ENCODE results near the gene CPNE4. TPM values are rescaled to one million over a fixed set of nuclear protein-coding genes. Genes with fewer than 3 reads are reported as not detected.

The CPNE4 gene
- total RNA-seq, 1 donor from 2014 or later = not detected

- H3K4me3 Mint-ChIP-seq = no peak overlapping the region
- H3K4me1 Mint-ChIP-seq = no peaks in the 10 kb centered on the region
These were observed 376.7 kb downstream of the CPNE4 start for GRCh38 chr3:131658115-131658514.

GRCh38 chr3:131655070-131655690 lies 379.6 kb downstream of the CPNE4 start:
- H3K36me3 Mint-ChIP-seq (ENCODE audit: low read depth) = no peaks in the 10 kb centered on the region
- H3K4me3 Mint-ChIP-seq = no peak overlapping the region
- no peaks in the 10 kb centered on the region for H3K27me3 Mint-ChIP-seq
- intact Hi-C loops (cut with micrococcal nuclease) = no loop called here
- H3K4me1 Mint-ChIP-seq = no peaks in the 10 kb centered on the region
- H3K27ac Mint-ChIP-seq = no peak overlapping the region
- no peaks in the 10 kb centered on the region for H3K9me3 Mint-ChIP-seq
- DNase-seq = no peak

More at GRCh38 chr3:131658115-131658514, 376.7 kb downstream of the CPNE4 start:
- Mint-ChIP-seq H3K36me3 (ENCODE audit: low read depth) (no peaks in the 10 kb centered on the region), H3K27ac (no peak overlapping the region), H3K27me3 (no peaks in the 10 kb centered on the region), H3K9me3 (peaks cover 6% of the 10 kb centered on the region)
- intact Hi-C loops (cut with micrococcal nuclease) = no loop called here
- DNase-seq = no peak

GRCh38 chr3:131645638-131646037 lies 389.2 kb downstream of the CPNE4 start:
- H3K36me3 Mint-ChIP-seq (ENCODE audit: low read depth) = no peaks in the 10 kb centered on the region
- H3K27ac Mint-ChIP-seq = no peak overlapping the region
- no peak overlapping the region for H3K4me3 Mint-ChIP-seq
- no peaks in the 10 kb centered on the region for H3K27me3 Mint-ChIP-seq
- no peak for DNase-seq
- intact Hi-C loops (cut with micrococcal nuclease) = no loop called here
- no peaks in the 10 kb centered on the region for H3K4me1 Mint-ChIP-seq
- no peaks in the 10 kb centered on the region for H3K9me3 Mint-ChIP-seq

- H3K4me3 Mint-ChIP-seq = no peak overlapping the region
- intact Hi-C loops (cut with micrococcal nuclease) = no loop called here
- no peaks in the 10 kb centered on the region for H3K27me3 Mint-ChIP-seq
- H3K36me3 Mint-ChIP-seq (ENCODE audit: low read depth) = no peaks in the 10 kb centered on the region
- H3K4me1 Mint-ChIP-seq = no peaks in the 10 kb centered on the region
- H3K9me3 Mint-ChIP-seq = no peaks in the 10 kb centered on the region
- H3K27ac Mint-ChIP-seq = no peak overlapping the region
- DNase-seq = no peak
These were observed 398.5 kb downstream of the CPNE4 start for GRCh38 chr3:131636266-131636775.

GRCh38 chr3:131630807-131631206 lies 404.0 kb downstream of the CPNE4 start:
- Mint-ChIP-seq H3K4me3 (no peak overlapping the region), H3K27ac (no peak overlapping the region), H3K27me3 (peaks cover 4% of the 10 kb centered on the region), H3K36me3 (ENCODE audit: low read depth) (no peaks in the 10 kb centered on the region), H3K4me1 (no peaks in the 10 kb centered on the region), H3K9me3 (no peaks in the 10 kb centered on the region)
- no peak for DNase-seq
- intact Hi-C loops (cut with micrococcal nuclease) = no loop called here

- intact Hi-C loops (cut with micrococcal nuclease) = no loop called here
- DNase-seq = no peak
- no peaks in the 10 kb centered on the region for H3K36me3 Mint-ChIP-seq (ENCODE audit: low read depth)
- no peaks in the 10 kb centered on the region for H3K9me3 Mint-ChIP-seq
- no peak overlapping the region for H3K27ac Mint-ChIP-seq
- H3K27me3 Mint-ChIP-seq = peaks cover 4% of the 10 kb centered on the region
- no peak overlapping the region for H3K4me3 Mint-ChIP-seq
- H3K4me1 Mint-ChIP-seq = no peaks in the 10 kb centered on the region
These were observed 404.7 kb downstream of the CPNE4 start for GRCh38 chr3:131630097-131630496.

- Mint-ChIP-seq H3K27me3 (peaks cover 6% of the 10 kb centered on the region), H3K4me3 (no peak overlapping the region), H3K4me1 (no peaks in the 10 kb centered on the region), H3K27ac (no peak overlapping the region), H3K36me3 (ENCODE audit: low read depth) (no peaks in the 10 kb centered on the region), H3K9me3 (no peaks in the 10 kb centered on the region)
- no peak for DNase-seq
- intact Hi-C loops (cut with micrococcal nuclease) = no loop called here
These were observed 411.4 kb downstream of the CPNE4 start for GRCh38 chr3:131623431-131623830.

- Mint-ChIP-seq H3K9me3 (no peaks in the 10 kb centered on the region), H3K4me3 (no peak overlapping the region), H3K27me3 (peaks cover 8% of the 10 kb centered on the region), H3K4me1 (no peaks in the 10 kb centered on the region), H3K36me3 (ENCODE audit: low read depth) (no peaks in the 10 kb centered on the region), H3K27ac (no peak overlapping the region)
- DNase-seq = no peak
- intact Hi-C loops (cut with micrococcal nuclease) = no loop called here
These were observed 412.1 kb downstream of the CPNE4 start for GRCh38 chr3:131622726-131623125.

GRCh38 chr3:131620977-131621376 lies 413.8 kb downstream of the CPNE4 start:
- Mint-ChIP-seq H3K27me3 (peaks cover 11% of the 10 kb centered on the region), H3K4me3 (no peak overlapping the region), H3K36me3 (ENCODE audit: low read depth) (no peaks in the 10 kb centered on the region), H3K4me1 (no peaks in the 10 kb centered on the region), H3K9me3 (no peaks in the 10 kb centered on the region), H3K27ac (no peak overlapping the region)
- DNase-seq = no peak
- intact Hi-C loops (cut with micrococcal nuclease) = no loop called here

- Mint-ChIP-seq H3K27ac (no peak overlapping the region), H3K27me3 (peaks cover 11% of the 10 kb centered on the region), H3K4me3 (no peak overlapping the region), H3K4me1 (no peaks in the 10 kb centered on the region), H3K36me3 (ENCODE audit: low read depth) (no peaks in the 10 kb centered on the region), H3K9me3 (no peaks in the 10 kb centered on the region)
- intact Hi-C loops (cut with micrococcal nuclease) = no loop called here
- DNase-seq = no peak
These were observed 415.0 kb downstream of the CPNE4 start for GRCh38 chr3:131619821-131620220.

GRCh38 chr3:131616719-131617118 lies 418.1 kb downstream of the CPNE4 start:
- H3K27me3 Mint-ChIP-seq = peaks cover 13% of the 10 kb centered on the region
- no peak for DNase-seq
- H3K9me3 Mint-ChIP-seq = no peaks in the 10 kb centered on the region
- H3K4me3 Mint-ChIP-seq = no peak overlapping the region
- intact Hi-C loops (cut with micrococcal nuclease) = no loop called here
- H3K4me1 Mint-ChIP-seq = no peaks in the 10 kb centered on the region
- no peaks in the 10 kb centered on the region for H3K36me3 Mint-ChIP-seq (ENCODE audit: low read depth)
- H3K27ac Mint-ChIP-seq = no peak overlapping the region

- H3K9me3 Mint-ChIP-seq = no peaks in the 10 kb centered on the region
- no peaks in the 10 kb centered on the region for H3K4me1 Mint-ChIP-seq
- no peaks in the 10 kb centered on the region for H3K36me3 Mint-ChIP-seq (ENCODE audit: low read depth)
- H3K27me3 Mint-ChIP-seq = peaks cover 8% of the 10 kb centered on the region
- intact Hi-C loops (cut with micrococcal nuclease) = no loop called here
- H3K27ac Mint-ChIP-seq = no peak overlapping the region
- no peak overlapping the region for H3K4me3 Mint-ChIP-seq
- DNase-seq = no peak
These were observed 422.1 kb downstream of the CPNE4 start for GRCh38 chr3:131612745-131613144.

GRCh38 chr3:131610174-131610573 lies 424.6 kb downstream of the CPNE4 start:
- Mint-ChIP-seq H3K27me3 (peaks cover 8% of the 10 kb centered on the region), H3K4me3 (no peak overlapping the region)

GRCh38 chr3:131608741-131609140 lies 426.1 kb downstream of the CPNE4 start:
- Mint-ChIP-seq H3K9me3 (no peaks in the 10 kb centered on the region), H3K4me1 (no peaks in the 10 kb centered on the region), H3K27me3 (peaks cover 6% of the 10 kb centered on the region), H3K27ac (no peak overlapping the region), H3K36me3 (ENCODE audit: low read depth) (no peaks in the 10 kb centered on the region), H3K4me3 (no peak overlapping the region)
- DNase-seq = no peak
- intact Hi-C loops (cut with micrococcal nuclease) = no loop called here

More at GRCh38 chr3:131610174-131610573, 424.6 kb downstream of the CPNE4 start:
- DNase-seq = no peak
- Mint-ChIP-seq H3K36me3 (ENCODE audit: low read depth) (no peaks in the 10 kb centered on the region), H3K27ac (no peak overlapping the region), H3K4me1 (no peaks in the 10 kb centered on the region), H3K9me3 (no peaks in the 10 kb centered on the region)
- intact Hi-C loops (cut with micrococcal nuclease) = no loop called here

- Mint-ChIP-seq H3K36me3 (ENCODE audit: low read depth) (no peaks in the 10 kb centered on the region), H3K9me3 (no peaks in the 10 kb centered on the region), H3K4me3 (no peak overlapping the region), H3K4me1 (no peaks in the 10 kb centered on the region), H3K27me3 (peaks cover 6% of the 10 kb centered on the region), H3K27ac (no peak overlapping the region)
- DNase-seq = no peak
- intact Hi-C loops (cut with micrococcal nuclease) = no loop called here
These were observed 426.5 kb downstream of the CPNE4 start for GRCh38 chr3:131608296-131608695.
